Activated naive CD4-positive, alpha-beta T cell (primary cell): ENCODE measurements around the gene SURF2.

ENCODE experiments used
- DNase-seq, 4 experiments: peaks; one replicate each; lab custom pipeline; 2025; lab: John Stamatoyannopoulos, UW

Gene SURF2

DNA sequence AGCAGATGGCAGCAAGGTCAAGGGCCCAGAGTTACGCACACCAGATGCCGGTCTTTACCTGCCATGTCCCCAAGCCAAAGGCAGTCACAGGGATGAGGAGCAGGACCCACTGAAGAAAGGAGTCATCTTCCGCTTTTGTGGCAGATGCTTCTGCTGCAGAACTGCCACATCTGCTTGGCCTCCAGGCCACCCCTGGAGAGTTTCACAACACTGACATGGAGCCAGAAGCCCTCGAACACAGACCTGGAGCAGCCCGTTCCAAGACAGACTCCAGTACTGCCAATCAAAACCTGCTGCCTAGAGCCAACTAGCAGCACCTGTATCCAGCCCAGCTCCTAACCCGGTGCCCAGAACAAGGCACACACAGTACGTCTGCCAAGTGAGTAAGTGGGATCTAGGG is 1.6 kb upstream of the SURF2 start:
- DNase-seq: no peak

DNA sequence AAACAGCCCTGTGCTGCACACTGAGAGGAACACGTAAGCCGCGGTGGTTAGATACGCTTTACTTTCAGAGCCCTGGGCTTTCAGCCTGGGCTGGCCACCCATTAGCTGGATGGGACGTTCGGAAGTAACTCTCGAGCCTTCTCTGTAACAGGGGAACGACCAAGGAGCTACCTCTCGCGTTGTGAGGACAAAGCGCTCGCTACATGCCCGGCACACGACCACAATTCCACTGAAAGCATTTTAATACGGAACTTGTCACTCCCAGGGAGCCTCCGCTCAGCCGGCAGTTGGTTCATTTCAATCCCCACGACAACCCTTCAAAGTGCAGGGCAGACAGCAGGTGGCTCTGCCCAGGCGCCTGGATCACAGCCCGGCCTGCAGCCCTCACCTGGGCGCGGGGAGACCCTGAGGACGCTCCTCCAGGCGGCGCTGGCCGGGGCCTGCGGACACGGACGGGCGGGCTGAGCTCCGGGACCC is 431 bp upstream of the SURF2 start:
- no peak for DNase-seq

DNA sequence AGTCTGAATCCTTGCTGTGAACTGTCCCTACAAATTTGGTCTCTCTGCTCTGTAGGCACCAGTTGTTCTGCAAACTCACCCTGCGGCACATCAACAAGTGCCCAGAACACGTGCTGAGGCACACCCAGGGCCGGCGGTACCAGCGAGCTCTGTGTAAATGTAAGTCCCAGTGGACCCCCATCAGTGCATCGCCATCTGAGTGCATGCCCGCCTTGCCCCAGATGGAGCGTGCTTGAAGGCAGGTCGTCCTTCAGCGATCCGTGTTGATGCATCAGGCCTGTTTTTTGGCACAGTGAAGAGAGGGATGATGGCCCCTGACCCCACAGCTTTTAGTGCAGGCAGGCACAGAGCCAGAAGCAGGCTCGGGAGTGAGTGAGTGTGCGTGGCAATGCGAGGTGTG is 1.3 kb downstream of the SURF2 start:
- DNase-seq: no peak

GRCh38 chr9:133359399-133360175 is 3.2 kb downstream of the SURF2 start:
- peak in 1 of 4 experiments; percentile 16 for DNase-seq

GRCh38 chr9:133360400-133361393 is 4.3 kb downstream of the SURF2 start:
- DNase-seq: no peak

GRCh38 chr9:133361507-133362092 is 5.2 kb downstream of the SURF2 start:
- no peak for DNase-seq

DNA sequence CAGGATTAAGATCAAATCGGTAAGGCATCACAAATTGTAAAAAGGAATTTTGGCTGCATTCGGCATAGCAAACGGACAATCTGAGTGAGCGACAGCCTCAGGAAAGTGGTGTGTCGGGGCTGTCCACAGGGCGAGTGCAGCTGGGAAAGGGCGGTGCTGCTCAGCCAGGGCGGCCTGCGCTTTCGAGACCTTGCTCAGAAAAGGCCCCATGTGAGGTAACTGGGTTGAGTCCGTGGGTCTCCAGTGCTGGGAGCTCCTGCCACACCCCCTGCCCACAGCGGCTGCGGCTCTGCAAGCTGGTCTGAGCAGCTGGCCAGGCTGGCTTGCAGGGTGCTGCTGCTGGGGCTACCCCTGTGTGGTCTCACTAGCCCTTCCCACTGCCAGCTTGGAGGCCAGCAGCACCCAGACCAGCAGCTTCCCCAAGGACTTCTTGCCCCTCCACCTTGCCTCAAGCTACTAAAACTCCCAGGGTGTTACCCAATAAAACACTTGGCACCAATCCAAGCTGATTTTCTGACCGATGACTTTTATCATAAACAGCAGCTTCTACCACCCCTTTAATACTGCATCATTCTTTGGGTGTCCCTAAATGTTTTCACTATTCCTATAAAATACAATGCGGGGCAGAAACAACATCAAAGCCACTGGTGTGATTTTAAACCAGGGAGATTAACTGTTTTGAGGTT is 6.2 kb downstream of the SURF2 start:
- DNase-seq: no peak

- DNase-seq: no peak
Observed at GRCh38 chr9:133366435-133366834, 10.1 kb downstream of the SURF2 start.

GRCh38 chr9:133367221-133367620 is 10.9 kb downstream of the SURF2 start:
- no peak for DNase-seq

GRCh38 chr9:133367778-133368177 is 11.4 kb downstream of the SURF2 start:
- DNase-seq: no peak

- DNase-seq: no peak
Observed at GRCh38 chr9:133368249-133368881, 12.0 kb downstream of the SURF2 start.

- no peak for DNase-seq
Observed at GRCh38 chr9:133369422-133369821, 13.1 kb downstream of the SURF2 start.

DNA sequence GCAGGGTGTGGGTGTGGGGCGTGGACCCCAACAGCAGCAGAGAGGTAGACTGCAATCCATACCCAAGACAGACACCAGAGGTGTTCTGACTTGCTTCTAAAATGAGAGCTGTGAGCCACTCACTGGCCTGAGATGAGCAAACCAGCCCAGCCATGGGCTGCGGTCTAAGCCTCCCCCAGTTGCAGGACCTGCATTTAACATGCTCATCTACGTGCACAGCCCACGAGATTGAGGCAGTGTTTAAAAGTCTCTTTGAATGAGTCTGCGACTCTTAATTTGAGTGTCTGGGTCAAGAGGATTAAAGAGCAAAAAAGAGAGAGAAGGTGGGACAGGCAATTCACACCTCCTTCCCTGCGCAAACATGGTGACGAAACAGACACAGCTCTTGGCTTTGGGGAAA is 13.6 kb downstream of the SURF2 start:
- DNase-seq: no peak

- no peak for DNase-seq
Observed at GRCh38 chr9:133370685-133371084, 14.3 kb downstream of the SURF2 start.

GRCh38 chr9:133371261-133371711 is 14.9 kb downstream of the SURF2 start:
- DNase-seq: peak in 3 of 4 experiments; percentile 45 to 63 (median 48)

- no peak for DNase-seq
Observed at GRCh38 chr9:133372144-133372543, 15.8 kb downstream of the SURF2 start.

- no peak for DNase-seq
Observed at GRCh38 chr9:133374612-133375115, 18.3 kb downstream of the SURF2 start.

- DNase-seq: no peak
Observed at GRCh38 chr9:133375116-133375723, 18.9 kb downstream of the SURF2 start.

GRCh38 chr9:133375724-133376654 is 19.6 kb downstream of the SURF2 start, which contains the start of the genes STKLD1 and SURF4:
STKLD1 (plus strand) TSS chr9:133376366; CDS start chr9:133376474, 108 bp downstream.
SURF4 (minus strand) TSS chr9:133376060; CDS start chr9:133375969, 91 bp downstream.
- DNase-seq: peak; percentile 83 to 93 (median 88)
